OCI-LY3 (cell line): Measurements from ENCODE around the gene THUMPD1.

ENCODE experiments used
- H2AFZ ChIP-seq: fragments of 200-600, 300-600 bp; shearing (Covaris generic); 2 replicates; pipeline ENCODE4 v1.6.0; 2014; ENCODE audit warnings: antibody characterized with exemption, low read depth, low read length
- H3K27ac ChIP-seq: fragments of 200-600, 300-600 bp; sonication (generic); 2 replicates; pipeline ENCODE4 v1.5.1; 2014; ENCODE audit warnings: mild to moderate bottlenecking, low read length, moderate library complexity, mixed read lengths
- H3K27me3 ChIP-seq: fragments of 200-600, 300-600 bp; sonication (generic); 2 replicates; pipeline ENCODE4 v1.6.1; 2014; ENCODE audit warnings: low read depth, low read length, mixed read lengths
- H3K36me3 ChIP-seq: fragments of 200-600, 300-600 bp; sonication (generic); replicated peaks from 2 replicates; pipeline ENCODE3; 2014; ENCODE audit warnings: low read depth, low read length, mixed read lengths
- H3K4me1 ChIP-seq: fragments of 300-600, 200-600 bp; sonication (generic); 2 replicates; pipeline ENCODE4 v1.6.1; 2014; ENCODE audit warnings: low read length, mixed read lengths
- H3K4me2 ChIP-seq: fragments of 200-600, 300-600 bp; sonication (generic); 2 replicates; pipeline ENCODE4 v1.6.1; 2014; ENCODE audit warnings: low read length, mixed read lengths
- H3K4me3 ChIP-seq: fragments of 300-600, 200-600 bp; sonication (generic); 2 replicates; pipeline ENCODE4 v1.5.1; 2014; ENCODE audit warnings: antibody characterized with exemption, mild to moderate bottlenecking, low read length, moderate library complexity
- H3K79me2 ChIP-seq: fragments of 300-600, 200-600 bp; shearing (Covaris generic); 2 replicates; pipeline ENCODE4 v1.6.1; 2014; ENCODE audit warnings: mild to moderate bottlenecking, low read length, mixed read lengths
- H3K9ac ChIP-seq: fragments of 300-600, 200-600 bp; shearing (Covaris generic); 2 replicates; pipeline ENCODE4 v1.6.0; 2014; ENCODE audit warnings: mild to moderate bottlenecking, low read length, moderate library complexity
- H3K9me3 ChIP-seq: fragments of 200-600, 300-600 bp; shearing (Covaris generic); 2 replicates; pipeline ENCODE4 v1.6.1; 2014; ENCODE audit warnings: low read length, mixed read lengths; ENCODE audit not compliant: insufficient read depth
- H4K20me1 ChIP-seq: fragments of 200-600, 300-600 bp; sonication (generic); 2 replicates; pipeline ENCODE4 v1.6.1; 2016; ENCODE audit warnings: low read length, mixed read lengths; ENCODE audit not compliant: insufficient read depth
- CTCF ChIP-seq: fragments of 200-600, 300-600 bp; sonication (generic); IDR thresholded peaks from 2 replicates; pipeline ENCODE4 v1.5.1; 2014; ENCODE audit warnings: antibody characterized with exemption, low read length, low read depth
- EZH2phosphoT487 ChIP-seq: fragments of 200-600 bp; shearing (Covaris generic); IDR thresholded peaks from 2 replicates; pipeline ENCODE4 v1.6.1; 2018; ENCODE audit warnings: antibody characterized with exemption, mixed run types, low read depth

The THUMPD1 gene

GRCh38 chr16:20743591-20743990 is 2.0 kb upstream of the THUMPD1 start:
- Histone ChIP-seq H3K27ac (no peak overlapping the region), H3K4me2 (no peak overlapping the region), H3K36me3 (peaks cover 4% of the 10 kb centered on the region), H3K4me1 (peaks cover 53% of the 10 kb centered on the region), H3K27me3 (no peaks in the 10 kb centered on the region), H2AFZ (no peak overlapping the region), H3K79me2 (peaks cover 26% of the 10 kb centered on the region), H4K20me1 (peaks cover 19% of the 10 kb centered on the region), H3K9ac (no peak overlapping the region), H3K9me3 (no peaks in the 10 kb centered on the region), H3K4me3 (no peak overlapping the region)
- no peak for TF ChIP-seq CTCF
- TF ChIP-seq EZH2phosphoT487: no peak

GRCh38 chr16:20740901-20741521 is 607 bp downstream of the THUMPD1 start:
- TF ChIP-seq EZH2phosphoT487 (no peak), CTCF (no peak)
- Histone ChIP-seq H3K36me3 (peaks cover 27% of the 10 kb centered on the region), H3K9ac (peak overlapping the region; percentile 97), H3K4me3 (peak overlapping the region; percentile 99), H3K9me3 (no peaks in the 10 kb centered on the region), H2AFZ (peak overlapping the region; percentile 90; the same call in 1 of the 2 replicates), H3K27ac (peak overlapping the region; percentile 87), H3K79me2 (peaks cover 35% of the 10 kb centered on the region), H3K27me3 (no peaks in the 10 kb centered on the region), H3K4me1 (peaks cover 31% of the 10 kb centered on the region), H4K20me1 (peaks cover 20% of the 10 kb centered on the region), H3K4me2 (peak overlapping the region; percentile 84)

GRCh38 chr16:20740007-20740883 is 1.4 kb downstream of the THUMPD1 start:
- Histone ChIP-seq H3K27me3 (no peaks in the 10 kb centered on the region), H3K4me3 (peak overlapping the region; percentile 99), H3K27ac (no peak overlapping the region), H3K9ac (peak overlapping the region; percentile 75), H4K20me1 (peaks cover 20% of the 10 kb centered on the region), H3K79me2 (peaks cover 35% of the 10 kb centered on the region), H3K36me3 (peaks cover 32% of the 10 kb centered on the region), H2AFZ (no peak overlapping the region), H3K9me3 (no peaks in the 10 kb centered on the region), H3K4me1 (peaks cover 25% of the 10 kb centered on the region), H3K4me2 (peak overlapping the region; percentile 84)
- TF ChIP-seq CTCF (peak; percentile 53), EZH2phosphoT487 (no peak)

- Histone ChIP-seq H4K20me1 (peaks cover 14% of the 10 kb centered on the region), H3K27me3 (no peaks in the 10 kb centered on the region), H3K27ac (no peak overlapping the region), H3K4me3 (no peak overlapping the region), H3K4me2 (no peak overlapping the region), H3K79me2 (peaks cover 27% of the 10 kb centered on the region), H3K4me1 (peaks cover 8% of the 10 kb centered on the region), H3K36me3 (peaks cover 49% of the 10 kb centered on the region), H3K9ac (no peak overlapping the region), H2AFZ (no peak overlapping the region), H3K9me3 (no peaks in the 10 kb centered on the region)
- TF ChIP-seq CTCF: no peak
- TF ChIP-seq EZH2phosphoT487: no peak
Measured at GRCh38 chr16:20735490-20735889, 6.1 kb downstream of the THUMPD1 start.
